Epithelial cell of esophagus (primary cell): ENCODE results near the gene SLC4A2.

Source experiments
- DNase-seq: peaks from one replicate; pipeline ENCODE4 v3.0.0; 2010; ENCODE audit warnings: low read depth
- H3K4me3 ChIP-seq: 2 replicates; pipeline ENCODE4 v1.5.1; 2011; ENCODE audit warnings: mild to moderate bottlenecking, low read length, control low read depth
- TF ChIP-seq, protein P1 (sequence below): IDR thresholded peaks from 2 replicates; pipeline ENCODE4 v1.5.1; 2011; ENCODE audit warnings: low read depth, mild to moderate bottlenecking, low read length, control low read depth, inconsistent platforms; ENCODE audit not compliant: insufficient read depth; ENCODE audit errors: missing control alignments

Gene SLC4A2

DNA sequence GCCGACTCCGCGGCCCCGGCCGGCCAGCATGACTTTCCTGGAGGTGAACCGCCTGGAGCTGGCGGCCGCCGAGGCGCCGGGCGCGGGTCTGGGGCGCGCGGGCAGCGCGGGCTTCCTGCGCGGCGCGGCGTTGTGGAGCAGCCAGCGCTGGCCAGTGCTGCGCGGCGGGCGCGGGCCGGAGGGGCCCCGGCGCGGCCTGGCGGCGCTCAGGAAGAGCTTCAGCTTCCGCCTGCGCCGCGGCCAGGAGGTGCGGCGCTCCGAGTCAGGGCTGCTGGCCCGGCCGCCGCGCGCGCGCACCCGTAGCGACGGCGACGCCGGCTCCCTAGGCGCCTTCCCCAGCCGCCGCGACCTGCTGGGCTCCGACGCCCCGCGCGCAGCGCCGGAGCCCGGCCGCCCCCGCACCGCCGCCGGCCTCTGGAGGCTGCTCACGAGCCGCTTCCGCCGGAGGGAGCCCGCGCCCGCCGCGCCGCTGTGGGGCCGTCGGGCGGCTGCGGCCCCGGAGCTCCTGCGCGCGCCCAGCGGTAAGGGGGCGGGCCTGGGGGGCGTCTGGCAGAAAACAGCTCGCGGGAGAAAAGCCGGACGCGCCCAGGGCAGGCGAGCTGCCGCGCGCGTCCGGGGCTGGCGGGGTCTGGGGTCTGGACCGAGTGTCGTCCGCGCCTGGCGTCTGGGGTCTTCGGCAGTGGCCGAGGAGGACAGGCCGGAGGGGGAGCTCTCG is 55.9 kb downstream of the SLC4A2 start:
- TF ChIP-seq, protein P1, sequence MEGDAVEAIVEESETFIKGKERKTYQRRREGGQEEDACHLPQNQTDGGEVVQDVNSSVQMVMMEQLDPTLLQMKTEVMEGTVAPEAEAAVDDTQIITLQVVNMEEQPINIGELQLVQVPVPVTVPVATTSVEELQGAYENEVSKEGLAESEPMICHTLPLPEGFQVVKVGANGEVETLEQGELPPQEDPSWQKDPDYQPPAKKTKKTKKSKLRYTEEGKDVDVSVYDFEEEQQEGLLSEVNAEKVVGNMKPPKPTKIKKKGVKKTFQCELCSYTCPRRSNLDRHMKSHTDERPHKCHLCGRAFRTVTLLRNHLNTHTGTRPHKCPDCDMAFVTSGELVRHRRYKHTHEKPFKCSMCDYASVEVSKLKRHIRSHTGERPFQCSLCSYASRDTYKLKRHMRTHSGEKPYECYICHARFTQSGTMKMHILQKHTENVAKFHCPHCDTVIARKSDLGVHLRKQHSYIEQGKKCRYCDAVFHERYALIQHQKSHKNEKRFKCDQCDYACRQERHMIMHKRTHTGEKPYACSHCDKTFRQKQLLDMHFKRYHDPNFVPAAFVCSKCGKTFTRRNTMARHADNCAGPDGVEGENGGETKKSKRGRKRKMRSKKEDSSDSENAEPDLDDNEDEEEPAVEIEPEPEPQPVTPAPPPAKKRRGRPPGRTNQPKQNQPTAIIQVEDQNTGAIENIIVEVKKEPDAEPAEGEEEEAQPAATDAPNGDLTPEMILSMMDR = no peak
- peak; percentile 46 for DNase-seq
- peak overlapping the region; percentile 56 for H3K4me3 ChIP-seq

DNA sequence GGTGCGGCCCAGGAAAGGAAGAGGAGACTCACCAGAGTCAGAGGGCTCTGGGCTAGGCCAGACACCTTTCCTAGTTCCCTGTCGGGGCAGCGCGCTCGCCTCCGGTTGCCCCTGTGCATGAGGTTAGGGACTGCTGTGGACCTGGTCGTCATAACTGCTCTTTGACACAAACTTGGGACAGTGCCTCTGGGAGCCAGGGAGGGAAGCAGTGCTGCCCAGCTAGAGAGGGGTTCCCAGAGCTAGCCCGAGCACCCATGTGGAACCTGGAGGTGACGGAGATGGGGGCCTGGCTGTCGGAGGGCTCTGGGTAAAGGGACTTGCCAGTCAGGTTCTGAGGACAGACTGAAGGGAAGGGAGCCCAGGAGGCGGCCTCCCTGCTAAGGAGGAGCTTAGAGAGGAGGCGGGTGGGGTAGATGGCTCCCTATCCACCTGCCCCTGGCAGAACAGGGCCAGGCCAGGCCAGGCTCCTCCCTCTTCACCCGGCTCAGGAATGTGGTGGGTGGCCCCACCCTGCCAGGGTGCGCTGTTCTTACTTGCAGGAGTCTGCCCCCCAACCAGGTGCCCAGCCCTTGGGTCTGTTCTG is 56.5 kb downstream of the SLC4A2 start:
- DNase-seq = peak; percentile 98
- TF ChIP-seq, protein P1 = no peak
- H3K4me3 ChIP-seq = peak overlapping the region; percentile 56

DNA sequence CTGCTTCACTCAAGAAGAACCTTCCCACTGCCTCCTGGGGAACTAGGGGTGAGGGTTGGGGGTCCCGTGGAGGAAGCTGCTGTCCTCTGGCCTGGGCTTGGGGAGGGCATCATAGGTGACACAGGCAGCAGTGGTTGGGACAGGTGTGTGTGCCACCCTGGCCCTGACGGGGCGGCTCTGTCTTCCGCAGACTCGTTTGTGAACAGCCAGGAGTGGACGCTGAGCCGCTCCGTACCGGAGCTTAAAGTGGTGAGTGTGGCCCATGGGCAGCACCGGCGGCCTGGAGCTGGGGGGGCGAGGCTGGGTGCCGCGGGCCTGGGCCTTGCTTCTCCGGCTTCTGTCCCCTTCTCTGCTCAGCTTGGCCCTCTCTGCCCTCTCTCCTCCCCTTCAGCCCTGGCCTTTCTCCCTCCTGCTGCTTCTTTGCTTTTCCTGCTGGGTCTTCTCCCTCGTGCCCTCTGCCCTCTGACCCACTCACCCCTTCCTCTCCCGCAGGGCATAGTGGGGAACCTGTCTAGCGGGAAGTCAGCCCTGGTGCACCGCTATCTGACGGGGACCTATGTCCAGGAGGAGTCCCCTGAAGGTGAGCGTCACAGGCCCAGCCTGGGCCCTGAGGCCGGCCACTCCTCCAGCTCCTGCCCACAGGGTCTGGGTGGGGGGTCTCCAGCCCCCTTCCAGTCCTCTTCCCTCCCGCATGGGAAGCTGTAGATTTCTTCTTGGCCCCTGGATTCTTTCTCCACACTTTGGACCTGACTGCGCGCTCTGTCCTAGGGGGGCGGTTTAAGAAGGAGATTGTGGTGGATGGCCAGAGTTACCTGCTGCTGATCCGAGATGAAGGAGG is 57.4 kb downstream of the SLC4A2 start:
- H3K4me3 ChIP-seq = peak overlapping the region; percentile 56
- no peak for DNase-seq
- TF ChIP-seq, protein P1 = no peak

DNA sequence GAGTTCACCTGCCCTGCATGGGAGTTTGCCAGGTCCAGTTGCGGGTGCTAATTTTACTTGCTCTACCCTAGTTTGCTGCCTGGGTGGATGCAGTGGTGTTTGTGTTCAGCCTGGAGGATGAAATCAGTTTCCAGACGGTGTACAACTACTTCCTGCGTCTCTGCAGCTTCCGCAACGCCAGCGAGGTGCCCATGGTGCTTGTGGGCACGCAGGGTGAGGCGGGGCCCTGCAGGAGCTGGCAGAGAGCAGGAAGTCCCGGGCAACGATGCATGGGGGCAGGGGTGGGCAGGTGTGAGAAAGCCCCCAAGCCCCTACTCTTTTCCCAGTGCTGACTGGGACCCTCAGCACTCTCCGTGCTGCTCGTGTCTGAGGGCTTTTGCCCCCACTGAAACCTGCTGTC is 58.2 kb downstream of the SLC4A2 start:
- DNase-seq = no peak
- TF ChIP-seq, protein P1 = no peak
- H3K4me3 ChIP-seq = no peak overlapping the region

DNA sequence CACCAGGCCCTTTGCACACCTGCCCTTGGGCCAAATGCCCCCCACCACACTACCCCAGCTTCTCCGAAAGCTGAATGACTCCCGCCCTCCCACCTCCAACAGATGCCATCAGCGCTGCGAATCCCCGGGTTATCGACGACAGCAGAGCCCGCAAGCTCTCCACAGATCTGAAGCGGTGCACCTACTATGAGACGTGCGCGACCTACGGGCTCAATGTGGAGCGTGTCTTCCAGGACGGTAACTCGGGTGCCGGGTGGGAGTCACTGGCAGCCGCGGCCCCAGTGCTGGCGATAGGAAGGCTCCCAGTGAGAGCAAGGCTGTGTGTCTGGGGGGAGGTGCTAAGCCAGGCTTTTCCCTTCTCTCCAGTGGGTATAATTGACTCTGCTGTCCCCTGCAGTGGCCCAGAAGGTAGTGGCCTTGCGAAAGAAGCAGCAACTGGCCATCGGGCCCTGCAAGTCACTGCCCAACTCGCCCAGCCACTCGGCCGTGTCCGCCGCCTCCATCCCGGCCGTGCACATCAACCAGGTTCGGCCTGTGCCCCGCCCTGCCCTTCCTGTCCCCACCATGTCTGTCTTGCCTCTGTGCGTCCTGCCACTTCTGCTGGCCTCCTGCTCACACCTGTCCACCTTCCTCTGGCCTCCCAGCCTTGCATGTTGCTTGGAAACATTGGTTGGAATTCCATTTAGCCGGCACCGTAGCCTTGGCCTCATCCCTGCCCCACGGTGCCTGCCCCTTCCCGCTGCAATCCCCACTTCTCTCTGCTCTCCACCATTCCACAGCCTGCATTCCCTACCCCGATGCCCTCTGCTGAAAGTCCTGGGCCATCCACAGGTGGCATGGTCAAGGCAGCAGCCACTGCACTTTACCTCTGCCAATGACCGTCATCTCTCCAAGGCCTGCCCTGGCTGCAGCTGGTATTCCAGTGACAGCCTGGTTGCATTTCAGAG is 59.0 kb downstream of the SLC4A2 start:
- no peak for DNase-seq
- TF ChIP-seq, protein P1 = no peak
- no peak overlapping the region for H3K4me3 ChIP-seq

DNA sequence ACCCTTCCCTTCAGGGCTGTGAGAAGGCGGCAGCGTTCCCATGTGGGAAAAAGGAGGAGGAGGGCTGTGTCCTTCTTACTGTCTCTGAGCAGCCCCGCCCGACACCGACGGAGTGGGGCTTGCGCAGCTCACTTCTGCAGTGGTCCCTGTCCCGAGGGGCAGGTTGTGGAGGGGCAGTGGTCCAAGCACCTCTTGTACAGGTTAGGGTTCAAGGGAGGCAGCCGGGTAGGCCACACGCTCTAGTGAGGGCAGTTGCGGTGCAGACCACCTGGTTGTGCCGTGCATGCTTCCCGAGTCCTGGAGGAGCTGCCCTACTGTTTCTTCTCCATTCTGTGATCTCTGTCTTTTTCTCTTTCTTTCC is 59.6 kb downstream of the SLC4A2 start:
- no peak for DNase-seq
- TF ChIP-seq, protein P1 = no peak
- no peak overlapping the region for H3K4me3 ChIP-seq
